Suppressor macrophage (primary cell): ENCODE results near the gene STKLD1.
"Not testable (repeated sequence)": the region's sequence is repeated elsewhere in the genome, so short reads cannot be mapped to it uniquely, and the experiment has no call there.

Experiments used
- DNase-seq, 4 experiments: peaks; one replicate each; pipeline ENCODE4 v3.0.0-alpha.2; 2020 to 2022

Gene STKLD1

DNA sequence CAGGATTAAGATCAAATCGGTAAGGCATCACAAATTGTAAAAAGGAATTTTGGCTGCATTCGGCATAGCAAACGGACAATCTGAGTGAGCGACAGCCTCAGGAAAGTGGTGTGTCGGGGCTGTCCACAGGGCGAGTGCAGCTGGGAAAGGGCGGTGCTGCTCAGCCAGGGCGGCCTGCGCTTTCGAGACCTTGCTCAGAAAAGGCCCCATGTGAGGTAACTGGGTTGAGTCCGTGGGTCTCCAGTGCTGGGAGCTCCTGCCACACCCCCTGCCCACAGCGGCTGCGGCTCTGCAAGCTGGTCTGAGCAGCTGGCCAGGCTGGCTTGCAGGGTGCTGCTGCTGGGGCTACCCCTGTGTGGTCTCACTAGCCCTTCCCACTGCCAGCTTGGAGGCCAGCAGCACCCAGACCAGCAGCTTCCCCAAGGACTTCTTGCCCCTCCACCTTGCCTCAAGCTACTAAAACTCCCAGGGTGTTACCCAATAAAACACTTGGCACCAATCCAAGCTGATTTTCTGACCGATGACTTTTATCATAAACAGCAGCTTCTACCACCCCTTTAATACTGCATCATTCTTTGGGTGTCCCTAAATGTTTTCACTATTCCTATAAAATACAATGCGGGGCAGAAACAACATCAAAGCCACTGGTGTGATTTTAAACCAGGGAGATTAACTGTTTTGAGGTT lies 13.7 kb upstream of the STKLD1 start:
- DNase-seq: no peak

DNA sequence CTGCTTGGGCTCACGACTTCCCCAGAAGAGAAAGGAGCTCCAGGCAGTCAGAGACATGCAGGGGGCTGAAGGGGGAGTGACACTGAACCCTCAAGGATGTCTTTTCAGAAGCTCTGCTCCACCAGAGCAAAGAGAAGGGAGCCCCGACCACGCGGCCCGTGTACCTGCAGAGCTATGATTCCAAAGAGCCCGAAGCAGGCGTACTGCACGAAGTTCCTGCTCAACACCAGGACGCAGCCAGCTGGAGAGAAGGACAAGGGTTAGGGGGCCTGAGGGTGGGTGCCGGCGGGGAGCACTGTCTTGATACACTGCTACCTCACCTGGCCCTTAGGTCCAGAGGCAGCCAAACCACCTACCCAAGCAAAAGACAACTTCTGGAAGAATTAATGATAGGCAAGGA lies 9.7 kb upstream of the STKLD1 start:
- no peak for DNase-seq

GRCh38 chr9:133367221-133367620 lies 8.9 kb upstream of the STKLD1 start:
- DNase-seq: no peak

GRCh38 chr9:133367778-133368177 lies 8.4 kb upstream of the STKLD1 start:
- no peak for DNase-seq

DNA sequence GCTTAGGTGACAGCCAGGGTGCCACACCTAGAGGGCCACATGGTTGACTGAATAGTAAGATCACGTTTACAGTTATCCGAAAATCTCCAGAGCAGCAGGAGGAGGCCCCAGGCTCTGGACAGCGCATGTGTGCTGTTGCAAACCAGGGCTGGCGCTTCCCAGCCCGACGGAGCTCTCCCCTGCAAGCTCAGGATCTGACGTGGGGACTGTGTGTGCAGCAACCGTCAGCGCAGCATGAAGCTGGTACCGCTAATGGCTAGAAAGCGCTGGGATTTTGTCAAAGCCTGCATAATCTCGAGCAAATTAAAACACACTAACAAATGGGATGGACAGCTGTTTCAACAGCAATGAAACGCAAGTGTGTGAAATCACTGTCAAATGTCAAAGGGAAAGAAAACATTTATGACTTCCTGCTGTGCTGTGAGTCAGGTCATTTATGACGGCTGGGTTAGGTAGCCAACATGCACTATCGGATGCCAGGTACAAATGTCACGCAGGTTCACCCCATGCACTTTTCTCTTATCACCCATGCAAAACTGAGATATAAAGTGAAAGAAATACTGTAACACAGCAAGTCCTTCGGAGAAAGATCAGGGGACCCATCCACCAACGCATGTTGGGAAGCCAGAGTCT lies 7.8 kb upstream of the STKLD1 start:
- no peak for DNase-seq

DNA sequence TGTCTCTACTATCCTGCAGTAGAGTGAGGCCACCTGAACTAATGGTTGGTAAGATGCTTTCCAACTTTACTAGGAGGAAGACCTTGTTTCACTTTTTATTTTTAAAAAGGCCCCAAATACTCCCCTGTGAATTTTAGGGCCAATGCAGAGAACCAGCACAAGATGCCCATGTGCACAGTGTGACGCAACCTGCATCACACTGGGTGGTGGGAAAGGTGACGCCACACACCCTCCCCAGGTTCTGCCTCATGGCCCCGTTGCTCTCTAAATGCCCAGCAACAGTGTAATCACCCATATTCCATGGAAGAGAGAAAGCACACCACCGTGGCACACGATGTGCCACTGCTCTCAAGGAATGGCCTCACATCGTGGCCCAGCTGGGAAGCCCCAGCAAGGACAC lies 6.7 kb upstream of the STKLD1 start:
- DNase-seq: no peak

- no peak for DNase-seq
These were observed 6.2 kb upstream of the STKLD1 start for GRCh38 chr9:133369933-133370332.

GRCh38 chr9:133370685-133371084 lies 5.5 kb upstream of the STKLD1 start:
- no peak for DNase-seq

- peak in 2 of 4 experiments; percentile 31 to 45 for DNase-seq
These were observed 4.9 kb upstream of the STKLD1 start for GRCh38 chr9:133371261-133371711.

DNA sequence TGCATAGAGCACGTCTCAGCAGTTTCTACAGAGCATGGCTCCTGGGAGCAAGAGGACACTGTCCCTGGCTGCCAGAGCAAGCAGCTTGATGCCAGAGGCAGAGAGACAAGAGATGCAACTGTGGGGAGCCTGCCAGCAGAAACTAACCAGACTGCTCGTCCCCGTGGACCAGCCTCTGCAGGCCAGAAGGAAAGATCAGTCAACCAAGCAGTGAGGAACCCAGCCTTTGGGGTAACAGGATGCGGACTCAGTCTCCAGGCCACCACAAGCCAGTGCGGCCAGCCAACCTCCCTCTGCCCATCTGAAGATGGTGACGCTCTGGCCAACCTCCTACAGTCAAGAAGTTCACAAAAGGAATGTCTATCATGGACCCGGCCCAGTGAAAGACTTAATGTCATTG lies 4.0 kb upstream of the STKLD1 start:
- no peak for DNase-seq

DNA sequence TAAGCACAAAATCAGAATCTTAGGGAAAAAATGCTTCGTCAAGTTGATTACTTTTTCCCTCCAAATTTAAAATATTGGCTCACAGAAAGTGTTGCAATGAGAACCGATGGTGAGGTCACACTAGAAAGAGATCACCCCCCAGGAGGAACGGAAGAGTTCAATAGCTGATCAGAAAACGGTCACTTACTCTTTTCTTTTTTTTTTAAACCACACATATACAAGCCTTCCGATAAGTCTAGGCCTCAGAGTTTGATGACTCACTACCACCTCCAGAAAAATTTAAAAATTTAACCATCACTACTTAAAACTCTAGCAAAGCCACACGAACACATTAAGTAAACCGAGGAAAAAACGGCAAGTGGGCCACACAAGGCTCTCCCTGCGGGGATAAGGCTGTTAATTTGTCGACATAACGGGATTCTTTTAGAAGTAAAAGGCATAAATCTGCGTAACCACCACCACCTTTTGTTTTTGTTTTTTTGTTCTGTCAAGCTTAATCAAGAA lies 1.5 kb upstream of the STKLD1 start:
- DNase-seq: peak in 2 of 4 experiments; percentile 54 to 57

GRCh38 chr9:133375116-133375723 lies 946 bp upstream of the STKLD1 start:
- peak; percentile 27 to 64 (median 60) for DNase-seq

GRCh38 chr9:133377280-133377679 lies 1.1 kb downstream of the STKLD1 start:
- not testable (repeated sequence) for DNase-seq

GRCh38 chr9:133377721-133378216 lies 1.6 kb downstream of the STKLD1 start:
- no peak for DNase-seq

GRCh38 chr9:133378408-133378962 lies 2.3 kb downstream of the STKLD1 start:
- DNase-seq: no peak

DNA sequence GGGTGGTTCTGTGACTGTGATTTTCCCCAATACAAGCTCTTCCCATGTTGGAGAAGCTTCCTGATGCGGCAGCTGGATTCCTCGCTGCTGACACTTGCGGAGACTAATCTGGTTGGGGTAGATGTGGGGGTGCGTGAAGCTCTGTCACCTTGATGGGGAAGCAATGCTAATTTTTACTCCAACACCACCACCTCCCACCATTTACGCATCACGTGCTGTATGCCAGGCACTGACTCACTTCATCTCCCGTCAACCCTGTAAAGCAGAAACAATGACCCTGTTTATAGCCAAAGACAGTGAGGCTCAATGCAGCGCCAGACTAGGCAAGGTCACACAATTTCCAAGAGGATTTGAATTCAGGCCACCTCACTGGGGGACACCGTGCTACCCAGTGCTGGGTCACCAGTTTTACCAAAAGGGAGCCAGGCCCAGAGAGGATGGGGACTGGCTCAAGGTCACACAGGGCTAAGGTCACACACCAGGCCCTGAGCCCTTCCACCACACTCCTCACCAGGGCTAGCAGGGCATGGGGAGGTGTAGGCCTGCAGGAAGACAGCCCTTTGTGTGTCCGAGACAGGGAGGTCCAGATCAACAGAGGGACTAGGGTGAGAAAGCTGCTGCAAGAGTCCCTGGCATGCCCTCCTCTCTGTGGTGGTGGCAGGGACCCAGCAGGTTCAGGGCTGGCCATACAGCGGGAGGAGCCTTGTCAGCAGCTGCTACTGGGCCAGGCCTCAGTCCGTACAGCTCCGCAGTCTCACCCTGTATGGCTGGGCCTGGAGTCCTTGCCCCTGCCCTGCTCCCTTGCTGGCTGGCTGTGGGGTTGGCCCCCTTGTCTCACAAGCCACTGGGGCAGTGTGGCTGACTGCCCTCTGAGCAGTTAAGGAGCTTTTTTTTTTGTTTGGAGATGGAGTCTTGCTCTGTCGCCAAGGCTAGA lies 3.3 kb downstream of the STKLD1 start:
- no peak for DNase-seq

DNA sequence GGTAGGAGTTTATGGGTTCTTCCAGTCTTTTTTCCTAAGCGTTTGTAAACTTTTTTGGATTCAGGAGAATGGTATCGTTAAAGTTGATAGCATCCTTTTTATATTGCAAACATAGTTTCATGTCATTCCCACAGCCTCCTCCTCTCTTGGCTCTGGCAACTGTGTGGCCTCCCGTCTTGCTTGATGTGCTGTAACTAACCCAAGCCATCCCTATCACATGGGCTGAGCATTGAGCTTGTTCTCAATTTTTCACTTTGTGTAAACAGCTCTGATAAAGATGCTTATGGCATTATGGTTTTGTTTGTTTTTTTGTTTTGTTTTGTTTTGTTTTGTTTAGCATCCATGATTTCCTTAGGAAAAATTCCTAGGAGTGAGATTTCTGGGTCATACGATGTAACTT lies 4.6 kb downstream of the STKLD1 start:
- DNase-seq: no peak

DNA sequence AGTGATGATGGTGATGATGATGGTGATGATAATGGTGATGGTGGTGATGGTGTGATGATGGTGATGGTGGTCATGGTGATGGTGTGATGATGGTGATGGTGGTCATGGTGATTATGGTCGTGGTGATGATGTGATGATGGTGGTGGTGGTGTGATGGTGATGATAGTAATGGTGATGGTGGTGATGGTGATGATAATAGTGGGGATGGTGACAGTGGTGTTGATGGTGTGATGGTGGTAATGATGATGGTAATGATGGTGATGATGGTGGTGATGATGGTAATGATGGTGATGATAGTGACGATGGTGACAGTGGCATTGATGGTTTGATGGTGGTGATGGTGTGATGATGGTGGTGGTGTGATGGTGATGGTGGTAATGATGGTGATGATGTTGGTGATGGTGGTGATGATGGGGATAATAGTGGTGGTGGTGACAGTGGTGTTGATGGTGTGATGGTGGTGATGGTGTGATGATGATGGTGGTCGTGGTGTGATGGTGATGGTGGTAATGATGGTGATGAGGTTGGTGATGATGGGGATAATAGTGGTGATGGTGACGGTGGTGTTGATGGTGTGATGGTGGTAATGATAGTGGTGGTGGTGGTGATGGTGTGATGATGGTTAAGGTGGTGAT lies 6.5 kb downstream of the STKLD1 start:
- no peak for DNase-seq

GRCh38 chr9:133383438-133383837 lies 7.3 kb downstream of the STKLD1 start:
- DNase-seq: no peak

DNA sequence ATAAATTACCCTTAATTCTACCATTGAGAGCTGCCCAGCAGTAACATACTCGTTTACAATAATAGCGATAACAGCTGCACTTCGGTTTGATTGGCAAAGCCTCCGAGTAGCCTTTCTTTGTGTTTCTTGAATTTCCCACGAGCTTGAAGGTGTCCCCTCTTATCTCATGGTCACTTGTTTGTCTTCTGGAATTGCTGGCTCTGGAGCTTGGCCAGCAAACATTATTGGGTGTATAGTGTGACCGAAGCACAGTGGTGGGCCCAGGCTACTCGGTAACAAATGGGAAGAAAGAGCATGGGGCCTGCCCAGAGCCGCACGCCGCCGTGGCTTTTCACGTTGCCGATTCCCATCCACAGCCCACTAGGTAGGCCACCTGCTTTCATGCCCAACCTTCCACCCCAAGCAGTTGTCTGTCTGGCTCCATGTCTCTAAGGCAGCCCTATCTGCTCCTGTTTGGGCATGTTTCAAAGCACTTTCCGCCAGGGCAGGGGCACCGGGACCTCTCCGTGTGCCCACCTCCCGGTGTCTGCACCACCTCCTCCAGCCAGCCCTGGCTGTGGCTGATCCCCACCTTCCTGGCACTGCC lies 8.7 kb downstream of the STKLD1 start:
- DNase-seq: no peak

DNA sequence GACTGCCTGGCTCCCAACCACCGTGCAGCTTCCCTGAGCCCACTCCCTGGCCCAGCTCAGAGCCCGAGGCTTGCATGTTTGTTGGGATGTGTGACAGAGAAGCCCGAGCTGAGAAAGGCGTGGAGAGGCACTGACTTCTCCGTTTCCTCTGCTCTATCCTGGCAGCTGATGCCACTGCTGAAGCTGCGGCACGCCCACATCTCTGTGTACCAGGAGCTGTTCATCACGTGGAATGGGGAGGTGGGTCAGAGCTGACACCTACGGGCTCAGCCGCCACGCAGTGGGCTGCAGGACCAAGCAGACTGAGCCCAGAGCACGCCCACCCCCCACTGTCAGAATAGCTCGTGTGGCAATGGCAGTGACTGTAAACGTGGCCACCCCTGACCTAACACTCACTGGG lies 9.3 kb downstream of the STKLD1 start:
- no peak for DNase-seq
